GM23338 (cell line): ENCODE results near the gene EFEMP1.

ENCODE experiments used
- CREB1 ChIP-seq: fragments of 250-450 bp; sonication (Bioruptor Pico); IDR thresholded peaks from 2 replicates; pipeline ENCODE4 v1.5.0; 2020; ENCODE audit warnings: low read depth, mild to moderate bottlenecking, moderate library complexity
- TF ChIP-seq, protein P1 (sequence below), 2 experiments: fragments of 200-600 bp in 1 of 2; sonication (generic) in 1 of 2; conservative IDR thresholded peaks; 2 replicates each; pipeline versions ENCODE4 v1.5.1 to v1.6.1; 2016 to 2017; ENCODE audit warnings: antibody characterized with exemption in 2 of 2, low read depth in 2 of 2, mild to moderate bottlenecking in 2 of 2, moderate library complexity in 1 of 2

- TF ChIP-seq, protein P1, sequence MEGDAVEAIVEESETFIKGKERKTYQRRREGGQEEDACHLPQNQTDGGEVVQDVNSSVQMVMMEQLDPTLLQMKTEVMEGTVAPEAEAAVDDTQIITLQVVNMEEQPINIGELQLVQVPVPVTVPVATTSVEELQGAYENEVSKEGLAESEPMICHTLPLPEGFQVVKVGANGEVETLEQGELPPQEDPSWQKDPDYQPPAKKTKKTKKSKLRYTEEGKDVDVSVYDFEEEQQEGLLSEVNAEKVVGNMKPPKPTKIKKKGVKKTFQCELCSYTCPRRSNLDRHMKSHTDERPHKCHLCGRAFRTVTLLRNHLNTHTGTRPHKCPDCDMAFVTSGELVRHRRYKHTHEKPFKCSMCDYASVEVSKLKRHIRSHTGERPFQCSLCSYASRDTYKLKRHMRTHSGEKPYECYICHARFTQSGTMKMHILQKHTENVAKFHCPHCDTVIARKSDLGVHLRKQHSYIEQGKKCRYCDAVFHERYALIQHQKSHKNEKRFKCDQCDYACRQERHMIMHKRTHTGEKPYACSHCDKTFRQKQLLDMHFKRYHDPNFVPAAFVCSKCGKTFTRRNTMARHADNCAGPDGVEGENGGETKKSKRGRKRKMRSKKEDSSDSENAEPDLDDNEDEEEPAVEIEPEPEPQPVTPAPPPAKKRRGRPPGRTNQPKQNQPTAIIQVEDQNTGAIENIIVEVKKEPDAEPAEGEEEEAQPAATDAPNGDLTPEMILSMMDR (conservative IDR thresholded peaks at IDR 0.05; ENCODE audit: low read depth in 2 of 2) = no peak
- no peak for TF ChIP-seq CREB1 (CRISPR knock-in tag)
Measured at GRCh38 chr2:55888936-55889335, 34.6 kb downstream of the EFEMP1 start.
